BJ (cell line): ENCODE measurements around the gene KDM3A. TPM values are rescaled to one million over a fixed set of nuclear protein-coding genes. Genes with fewer than 3 reads are reported as not detected.

Experiments used
- CTCF ChIA-PET: fragments of 350-600 bp; formaldehyde crosslinking; extraction: SDS; loops from one replicate; lab custom pipeline; 2021; ENCODE audit warnings: antibody characterized with exemption, inconsistent platforms; lab: Yijun Ruan, JAX
- POLR2A ChIA-PET: fragments of 300-600 bp; sonication (Branson Sonifier 250); formaldehyde crosslinking; extraction: SDS; loops from one replicate; lab custom pipeline; 2021; ENCODE audit warnings: antibody characterized with exemption; lab: Charles Lee
- DNase-seq: peaks from one replicate; pipeline ENCODE4 v3.0.0-alpha.2; 2011; ENCODE audit warnings: low read depth
- H3K27me3 ChIP-seq: 2 replicates; pipeline ENCODE4 v1.6.0; 2011; ENCODE audit warnings: low read length; ENCODE audit not compliant: control insufficient read depth, insufficient read depth
- H3K36me3 ChIP-seq: 2 replicates; pipeline ENCODE4 v1.5.1; 2011; ENCODE audit warnings: low read length; ENCODE audit not compliant: control insufficient read depth, insufficient read depth
- H3K4me3 ChIP-seq: 2 replicates; pipeline ENCODE4 v1.5.1; 2011; ENCODE audit warnings: low read depth, mild to moderate bottlenecking, control low read depth, low read length
- polyA plus RNA-seq: library from polyadenylated mRNA; depleted of rRNA; stranded (reverse); fragments of >200 nt; gene quantifications from 2 replicates; pipeline ENCODE4 v1.2.3, GENCODE V29; 2011
- TF ChIP-seq, protein P1 (sequence below): IDR thresholded peaks from 2 replicates; pipeline ENCODE4 v1.5.1; 2011; ENCODE audit warnings: low read depth, mild to moderate bottlenecking, control low read depth, inconsistent platforms, low read length, moderate library complexity; ENCODE audit not compliant: insufficient read depth

The KDM3A gene
- polyA plus RNA-seq, 1 experiment = 24.1 TPM

GRCh38 chr2:86485103-86485502 is 43.9 kb downstream of the KDM3A start:
- no peak for DNase-seq
- POLR2A ChIA-PET = no interaction called here
- no peaks in the 10 kb centered on the region for H3K27me3 ChIP-seq
- TF ChIP-seq, protein P1, sequence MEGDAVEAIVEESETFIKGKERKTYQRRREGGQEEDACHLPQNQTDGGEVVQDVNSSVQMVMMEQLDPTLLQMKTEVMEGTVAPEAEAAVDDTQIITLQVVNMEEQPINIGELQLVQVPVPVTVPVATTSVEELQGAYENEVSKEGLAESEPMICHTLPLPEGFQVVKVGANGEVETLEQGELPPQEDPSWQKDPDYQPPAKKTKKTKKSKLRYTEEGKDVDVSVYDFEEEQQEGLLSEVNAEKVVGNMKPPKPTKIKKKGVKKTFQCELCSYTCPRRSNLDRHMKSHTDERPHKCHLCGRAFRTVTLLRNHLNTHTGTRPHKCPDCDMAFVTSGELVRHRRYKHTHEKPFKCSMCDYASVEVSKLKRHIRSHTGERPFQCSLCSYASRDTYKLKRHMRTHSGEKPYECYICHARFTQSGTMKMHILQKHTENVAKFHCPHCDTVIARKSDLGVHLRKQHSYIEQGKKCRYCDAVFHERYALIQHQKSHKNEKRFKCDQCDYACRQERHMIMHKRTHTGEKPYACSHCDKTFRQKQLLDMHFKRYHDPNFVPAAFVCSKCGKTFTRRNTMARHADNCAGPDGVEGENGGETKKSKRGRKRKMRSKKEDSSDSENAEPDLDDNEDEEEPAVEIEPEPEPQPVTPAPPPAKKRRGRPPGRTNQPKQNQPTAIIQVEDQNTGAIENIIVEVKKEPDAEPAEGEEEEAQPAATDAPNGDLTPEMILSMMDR = no peak
- peaks cover 47% of the 10 kb centered on the region for H3K36me3 ChIP-seq
- no peak overlapping the region for H3K4me3 ChIP-seq
- CTCF ChIA-PET = no interaction called here

- no peaks in the 10 kb centered on the region for H3K27me3 ChIP-seq
- no peak for DNase-seq
- ChIA-PET CTCF (no interaction called here), POLR2A (no interaction called here)
- TF ChIP-seq, protein P1 = no peak
- H3K36me3 ChIP-seq = peaks cover 49% of the 10 kb centered on the region
- H3K4me3 ChIP-seq = no peak overlapping the region
These were observed 44.6 kb downstream of the KDM3A start for GRCh38 chr2:86485802-86486201.

DNA sequence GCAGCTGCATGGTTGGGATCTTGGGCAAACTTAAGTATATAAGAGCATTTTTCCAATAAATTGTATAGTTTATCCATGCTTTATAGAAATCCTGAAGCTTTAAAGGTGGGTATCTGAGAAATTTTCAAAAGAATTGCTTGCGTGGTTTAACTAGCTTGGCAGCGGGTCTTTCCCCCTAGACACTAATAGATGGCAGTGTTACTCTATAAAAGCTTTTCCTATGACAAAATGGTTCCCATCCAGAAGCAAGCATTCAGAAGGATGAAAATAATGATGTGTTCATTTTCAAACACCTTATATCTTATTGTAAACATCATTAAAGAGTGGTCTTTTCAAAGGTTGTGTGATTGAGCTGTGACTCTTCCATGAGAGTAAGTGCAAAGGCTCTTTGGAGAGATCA is 45.9 kb downstream of the KDM3A start:
- ChIA-PET CTCF (interaction anchor here (0.6 to 1.1 kb wide), 2 partner anchors 10 to 11 kb away, joined by 3 to 4 read pairs; no protein-coding TSS in a partner anchor), POLR2A (no interaction called here)
- Histone ChIP-seq H3K36me3 (peaks cover 52% of the 10 kb centered on the region), H3K27me3 (no peaks in the 10 kb centered on the region), H3K4me3 (no peak overlapping the region)
- TF ChIP-seq, protein P1 = no peak
- DNase-seq = no peak

DNA sequence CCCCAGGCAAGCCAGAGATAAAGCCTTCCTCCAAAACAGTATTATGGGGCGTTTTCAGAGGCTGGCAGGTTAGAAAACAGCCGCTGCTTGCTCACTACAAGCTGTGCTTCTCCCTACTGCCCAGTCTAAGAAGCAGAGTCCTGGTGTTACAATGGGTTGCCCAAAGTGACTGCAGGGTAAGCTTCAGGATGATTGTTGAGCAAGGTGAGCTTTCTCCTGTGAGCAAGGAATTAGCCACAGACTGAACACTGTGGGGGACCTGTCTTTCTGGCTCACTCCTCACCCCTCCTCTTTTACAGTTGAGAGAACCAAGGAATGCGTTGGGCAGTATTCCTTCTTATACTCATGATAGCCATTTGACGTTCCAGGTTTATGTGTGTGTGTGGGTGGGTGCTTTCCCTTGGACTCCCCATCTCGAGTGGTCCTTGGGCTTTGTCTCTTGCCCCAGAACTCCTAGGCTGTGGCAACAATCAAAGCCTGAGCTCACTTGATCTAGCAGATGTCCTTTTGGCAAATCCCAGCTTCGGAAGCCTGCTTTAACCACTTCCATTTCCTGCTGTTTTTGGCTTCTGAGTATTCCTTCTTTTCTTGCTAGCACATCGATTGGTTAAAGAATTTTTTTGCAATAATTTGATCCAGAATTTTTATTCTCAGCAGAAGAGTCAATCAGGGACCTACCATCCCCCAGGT is 47.5 kb downstream of the KDM3A start:
- no peaks in the 10 kb centered on the region for H3K27me3 ChIP-seq
- TF ChIP-seq, protein P1 = no peak
- CTCF ChIA-PET = no interaction called here
- no peak for DNase-seq
- H3K36me3 ChIP-seq = peaks cover 41% of the 10 kb centered on the region
- H3K4me3 ChIP-seq = no peak overlapping the region
- POLR2A ChIA-PET = no interaction called here

DNA sequence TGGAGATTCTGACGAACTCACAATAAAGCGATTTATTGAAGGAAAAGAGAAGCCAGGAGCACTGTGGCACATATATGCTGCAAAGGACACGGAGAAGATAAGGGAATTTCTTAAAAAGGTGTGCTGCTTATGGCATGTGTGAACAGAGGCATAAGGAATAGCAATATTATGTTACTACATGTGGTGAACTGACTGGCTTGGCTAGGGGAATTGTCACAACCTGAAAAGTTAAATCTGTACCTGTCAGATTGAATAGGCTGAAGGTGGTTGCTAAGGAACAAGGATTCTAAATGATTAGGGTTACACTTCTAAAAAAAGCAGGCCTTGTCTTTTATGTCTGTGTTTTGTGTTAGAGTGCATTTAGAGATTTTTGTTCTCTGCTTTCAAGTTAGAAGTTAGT is 48.4 kb downstream of the KDM3A start:
- Histone ChIP-seq H3K36me3 (peaks cover 33% of the 10 kb centered on the region), H3K27me3 (no peaks in the 10 kb centered on the region), H3K4me3 (no peak overlapping the region)
- POLR2A ChIA-PET = no interaction called here
- no peak for DNase-seq
- CTCF ChIA-PET = no interaction called here
- TF ChIP-seq, protein P1 = no peak
